PC-9 (cell line): ENCODE results near the gene LARGE1.

Experiments used
- CTCF ChIP-seq: fragments of 200-600 bp; sonication (generic); conservative IDR thresholded peaks from 2 replicates; pipeline ENCODE4 v1.6.1; 2017; ENCODE audit warnings: mixed run types, antibody characterized with exemption, mild to moderate bottlenecking, moderate library complexity
- EZH2 ChIP-seq: fragments of 200-600 bp; sonication (generic); IDR thresholded peaks from 2 replicates; pipeline ENCODE4 v1.8.0; 2017; ENCODE audit warnings: antibody characterized with exemption, low read depth

GRCh38 chr22:33631777-33632176 is 288.5 kb downstream of the LARGE1 start:
- TF ChIP-seq CTCF (no peak), EZH2 (no peak)
